Vagina (tissue), 2 donors: ENCODE results near the gene VENTX.

ENCODE experiments used
- CTCF ChIP-seq, 3 experiments: fragments of 450-650 bp in 2 of 3; fragments of 200-600 bp in 1 of 3; sonication (generic) in 1 of 3; IDR thresholded peaks; one replicate each; pipeline ENCODE4 v1.5.1; 2017 to 2019; ENCODE audit warnings: antibody characterized with exemption in 3 of 3, mild to moderate bottlenecking in 2 of 3, moderate library complexity in 2 of 3
- POLR2A ChIP-seq, 2 donors: fragments of 450-650 bp; IDR thresholded peaks; one replicate each; pipeline ENCODE4 v1.6.1; 2017; ENCODE audit warnings: antibody characterized with exemption in 2 of 2, mild to moderate bottlenecking in 2 of 2, moderate library complexity in 2 of 2

- no peak for TF ChIP-seq CTCF (IDR thresholded peaks at IDR 0.05)
- no peak for TF ChIP-seq POLR2A (IDR thresholded peaks at IDR 0.05)
Observed at GRCh38 chr10:133246236-133246626, 8.6 kb downstream of the VENTX start.
